IMR-90 (cell line): ENCODE measurements around the gene KANSL3. TPM values are rescaled to one million over a fixed set of nuclear protein-coding genes. Genes with fewer than 3 reads are reported as not detected.

ENCODE experiments used
- ATAC-seq: fragments of 200-7000 bp; cut with Tn5 transposase; 2 replicates; pipeline ENCODE4 v1.9.1; 2020; ENCODE audit warnings: low read depth, mild to moderate bottlenecking, moderate library complexity
- BruUV-seq: library from RNA; stranded (reverse); fragments of 400-500 nt; replicated peaks from 2 replicates; lab custom pipeline; 2021; lab: Mats Ljungman, UMichigan
- CTCF ChIA-PET: fragments of 300-600 bp; formaldehyde crosslinking; extraction: SDS; loops from one replicate; lab custom pipeline; 2021; ENCODE audit warnings: antibody characterized with exemption; lab: Yijun Ruan, JAX
- POLR2A ChIA-PET: fragments of 300-600 bp; sonication (Branson Sonifier 250); formaldehyde crosslinking; loops from one replicate; lab custom pipeline; 2022; ENCODE audit warnings: antibody characterized with exemption; ENCODE audit not compliant: unreplicated experiment; lab: Charles Lee
- DNase-seq: peaks from one replicate; pipeline ENCODE4 v3.0.0; 2013
- H2AFZ ChIP-seq: replicated peaks from 2 replicates; pipeline ENCODE3; 2013; ENCODE audit warnings: low read length, mild to moderate bottlenecking; ENCODE audit not compliant: poor library complexity
- H2AK5ac ChIP-seq: 2 replicates; pipeline ENCODE4 v1.6.1; 2013; ENCODE audit warnings: low read depth, low read length, inconsistent platforms
- H2AK9ac ChIP-seq: replicated peaks from 2 replicates; pipeline ENCODE3; 2013; ENCODE audit warnings: mild to moderate bottlenecking, low read depth, low read length, moderate library complexity; ENCODE audit not compliant: poor library complexity
- H2BK120ac ChIP-seq: 2 replicates; pipeline ENCODE4 v1.6.1; 2013; ENCODE audit warnings: low read depth, low read length, inconsistent platforms
- H2BK15ac ChIP-seq: 3 replicates; pipeline ENCODE4 v1.6.1; 2013; ENCODE audit warnings: low read depth, low read length, inconsistent platforms
- H2BK20ac ChIP-seq: 2 replicates; pipeline ENCODE4 v1.6.1; 2013; ENCODE audit warnings: low read depth, mild to moderate bottlenecking, inconsistent platforms, low read length, moderate library complexity
- H2BK5ac ChIP-seq: 2 replicates; pipeline ENCODE4 v1.6.1; 2013; ENCODE audit warnings: mild to moderate bottlenecking, low read depth, low read length, inconsistent platforms; ENCODE audit not compliant: poor library complexity, severe bottlenecking
- H3K14ac ChIP-seq: replicated peaks from 2 replicates; pipeline ENCODE4 v1.6.1; 2013; ENCODE audit warnings: low read depth, low read length, inconsistent platforms
- H3K18ac ChIP-seq: 2 replicates; pipeline ENCODE4 v1.6.1; 2013; ENCODE audit warnings: low read depth, low read length, control low read depth
- H3K23ac ChIP-seq: 2 replicates; pipeline ENCODE4 v1.6.1; 2013; ENCODE audit warnings: low read depth, low read length, inconsistent platforms
- H3K27ac ChIP-seq: 2 replicates; pipeline ENCODE4 v1.5.1; 2013; ENCODE audit warnings: mild to moderate bottlenecking, control low read depth, low read length; ENCODE audit not compliant: insufficient read depth
- H3K27me3 ChIP-seq: 2 replicates; pipeline ENCODE4 v1.6.1; 2013; ENCODE audit warnings: low read length; ENCODE audit not compliant: control insufficient read depth, insufficient read depth
- H3K36me3 ChIP-seq: 2 replicates; pipeline ENCODE4 v1.6.1; 2013; ENCODE audit warnings: low read length, mixed read lengths; ENCODE audit not compliant: control insufficient read depth, insufficient read depth
- H3K4ac ChIP-seq: 2 replicates; pipeline ENCODE4 v1.6.1; 2013; ENCODE audit warnings: low read depth, low read length, inconsistent platforms
- H3K4me1 ChIP-seq: 2 replicates; pipeline ENCODE4 v1.6.1; 2013; ENCODE audit warnings: low read length, mixed read lengths; ENCODE audit not compliant: control insufficient read depth, insufficient read depth
- H3K4me2 ChIP-seq: 2 replicates; pipeline ENCODE4 v1.6.1; 2013; ENCODE audit warnings: low read depth, mild to moderate bottlenecking, control low read depth, low read length, moderate library complexity
- H3K4me3 ChIP-seq: 2 replicates; pipeline ENCODE4 v1.5.1; 2013; ENCODE audit warnings: low read depth, mild to moderate bottlenecking, control low read depth, low read length, moderate library complexity; ENCODE audit not compliant: insufficient read depth
- H3K56ac ChIP-seq: 2 replicates; pipeline ENCODE4 v1.6.1; 2013; ENCODE audit warnings: low read length, inconsistent platforms; ENCODE audit not compliant: insufficient read depth; ENCODE audit errors: extremely low read depth
- H3K79me1 ChIP-seq, 2 experiments: 2 replicates each; pipeline ENCODE4 v1.6.1; 2013; ENCODE audit warnings: low read length in 2 of 2, inconsistent platforms in 1 of 2, low read depth in 1 of 2
- H3K9ac ChIP-seq: 2 replicates; pipeline ENCODE4 v1.6.1; 2013; ENCODE audit warnings: low read depth, low read length, control low read depth
- H3K9me1 ChIP-seq: 2 replicates; pipeline ENCODE4 v1.6.1; 2013; ENCODE audit warnings: low read length, inconsistent platforms; ENCODE audit not compliant: insufficient read depth
- H3K9me3 ChIP-seq: 2 replicates; pipeline ENCODE4 v1.6.1; 2013; ENCODE audit warnings: low read length; ENCODE audit not compliant: control insufficient read depth, insufficient read depth
- H4K20me1 ChIP-seq: 2 replicates; pipeline ENCODE4 v1.6.1; 2013; ENCODE audit warnings: low read length, inconsistent platforms; ENCODE audit not compliant: insufficient read depth
- H4K5ac ChIP-seq: 2 replicates; pipeline ENCODE4 v1.6.1; 2013; ENCODE audit warnings: mild to moderate bottlenecking, low read depth, low read length, control low read depth
- H4K8ac ChIP-seq, 2 experiments: 2 replicates each; pipeline ENCODE4 v1.6.1; 2013; ENCODE audit warnings: low read depth in 2 of 2, low read length in 2 of 2, control low read depth in 1 of 2, inconsistent platforms in 1 of 2
- H4K91ac ChIP-seq: 2 replicates; pipeline ENCODE4 v1.6.1; 2013; ENCODE audit warnings: low read depth, low read length, inconsistent platforms; ENCODE audit not compliant: insufficient read depth
- BHLHE40 ChIP-seq: fragments of 150-350 bp; IDR thresholded peaks from 2 replicates; pipeline ENCODE4 v1.6.1; 2016; ENCODE audit warnings: mild to moderate bottlenecking, low read depth, low read length
- CEBPB ChIP-seq: IDR thresholded peaks from 2 replicates; pipeline ENCODE4 v1.6.1; 2012; ENCODE audit warnings: low read depth, low read length, improper control_type of control experiment
- CHD1 ChIP-seq: IDR thresholded peaks from 2 replicates; pipeline ENCODE4 v1.6.1; 2012; ENCODE audit warnings: low read depth, low read length, improper control_type of control experiment
- FOS ChIP-seq: fragments of 150-350 bp; IDR thresholded peaks from 2 replicates; pipeline ENCODE4 v1.6.1; 2016; ENCODE audit warnings: low read depth, low read length
- MAFK ChIP-seq: IDR thresholded peaks from 2 replicates; pipeline ENCODE4 v1.6.1; 2012; ENCODE audit warnings: low read depth, low read length, improper control_type of control experiment
- MAZ ChIP-seq: IDR thresholded peaks from 2 replicates; pipeline ENCODE4 v1.6.1; 2012; ENCODE audit warnings: low read depth, mild to moderate bottlenecking, low read length, improper control_type of control experiment, moderate library complexity, borderline replicate concordance
- MXI1 ChIP-seq: IDR thresholded peaks from 2 replicates; pipeline ENCODE4 v1.6.1; 2012; ENCODE audit warnings: low read depth, mild to moderate bottlenecking, low read length, moderate library complexity, borderline replicate concordance
- NFE2L2 ChIP-seq: fragments of 150-350 bp; IDR thresholded peaks from 2 replicates; pipeline ENCODE4 v1.6.1; 2016; ENCODE audit warnings: low read depth, mild to moderate bottlenecking, low read length
- POLR2A ChIP-seq: IDR thresholded peaks from 2 replicates; pipeline ENCODE4 v1.6.1; 2012; ENCODE audit warnings: mild to moderate bottlenecking, low read depth, low read length
- RAD21 ChIP-seq: IDR thresholded peaks from 2 replicates; pipeline ENCODE4 v1.6.1; 2012; ENCODE audit warnings: low read length, improper control_type of control experiment
- RCOR1 ChIP-seq: IDR thresholded peaks from 2 replicates; pipeline ENCODE4 v1.6.1; 2012; ENCODE audit warnings: mild to moderate bottlenecking, low read length, improper control_type of control experiment; ENCODE audit not compliant: insufficient replicate concordance
- RFX5 ChIP-seq: IDR thresholded peaks from 2 replicates; pipeline ENCODE4 v1.8.0; 2012; ENCODE audit warnings: low read depth, mild to moderate bottlenecking, low read length, moderate library complexity
- SMC3 ChIP-seq: fragments of 150-350 bp; IDR thresholded peaks from 2 replicates; pipeline ENCODE4 v1.6.1; 2016; ENCODE audit warnings: low read depth, mild to moderate bottlenecking, antibody characterized with exemption, low read length, moderate library complexity
- WGBS, 2 experiments: methylation state at CpG; one replicate each; pipeline versions ENCODE4 v1.1.5 to v1.1.7; 2013; ENCODE audit warnings: missing lambda C conversion rate in 2 of 2; ENCODE audit not compliant: insufficient read length in 1 of 2; ENCODE audit errors: extremely low coverage in 2 of 2; 5-methylcytosine and 5-hydroxymethylcytosine counted together
- dilution Hi-C: fragments of 300-500 bp; cut with HindIII; formaldehyde crosslinking; loops from one replicate; pipeline ENCODE4 v1.14.3; 2018; ENCODE audit warnings: low sequenced_read_pairs; ENCODE audit not compliant: unreplicated experiment
- in situ Hi-C: fragments of 300-500 bp; cut with MboI; formaldehyde crosslinking; loops from 3 replicates; pipeline ENCODE4 v1.14.3; 2019; ENCODE audit warnings: low sequenced_read_pairs, inconsistent platforms, mixed read lengths
- intact Hi-C: fragments of 100-400 bp; cut with micrococcal nuclease; formaldehyde crosslinking; loops from 2 replicates; pipeline ENCODE4 v1.10.0; 2022
- polyA plus RNA-seq, 3 experiments: library from polyadenylated mRNA; depleted of rRNA; stranded (reverse); fragments of >200 nt; gene quantifications; 2 replicates each; pipeline ENCODE4 v1.2.3, GENCODE V29; 2012; ENCODE audit warnings: low replicate concordance in 1 of 3
- total RNA-seq: library from RNA; depleted of rRNA; stranded (reverse); fragments of >200 nt; gene quantifications from 2 replicates; pipeline ENCODE4 v1.2.3, GENCODE V29; 2012
- TF ChIP-seq, protein P1 (sequence below): fragments of 150-350 bp; IDR thresholded peaks from 2 replicates; pipeline ENCODE4 v1.6.1; 2016; ENCODE audit warnings: low read depth, mild to moderate bottlenecking, low read length, moderate library complexity, borderline replicate concordance
- TF ChIP-seq, protein P2 (sequence below): conservative IDR thresholded peaks from 2 replicates; pipeline ENCODE4 v1.5.1; 2012; ENCODE audit warnings: mild to moderate bottlenecking, low read depth, low read length, improper control_type of control experiment
- TF ChIP-seq, protein P3 (sequence below): fragments of 150-350 bp; IDR thresholded peaks from 2 replicates; pipeline ENCODE4 v1.6.1; 2017; ENCODE audit warnings: mild to moderate bottlenecking, antibody characterized with exemption, low read length, low read depth

KANSL3 gene
- total and polyA plus RNA-seq, 2 of the 4 experiments (the other 2 are of a cell fraction): 22.2 to 26.3 TPM

DNA sequence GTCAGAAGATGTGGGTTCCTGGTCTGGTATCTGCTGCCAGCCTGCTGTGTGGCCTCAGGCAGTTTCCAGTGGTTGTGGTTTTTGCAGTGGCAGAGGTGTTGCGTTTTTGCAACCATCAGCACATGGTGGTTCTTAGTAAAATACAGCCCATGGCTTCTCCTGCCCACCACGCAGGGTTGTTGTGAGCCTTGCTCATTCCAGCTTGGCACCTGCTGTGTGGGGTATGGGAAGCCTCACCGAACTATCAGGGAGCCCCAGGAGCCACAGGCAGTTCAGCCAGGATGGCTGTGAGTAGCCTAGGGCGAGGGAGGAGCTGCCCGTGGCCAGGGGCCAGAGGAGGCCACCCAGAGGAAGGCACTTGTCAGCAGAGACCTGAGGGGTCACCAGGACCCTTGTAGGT lies 91.8 kb downstream of the KANSL3 start:
- no peak overlapping the region for H3K27ac ChIP-seq
- H2AK5ac ChIP-seq: no peak overlapping the region
- peaks cover 24% of the 10 kb centered on the region for H3K36me3 ChIP-seq
- H2AFZ ChIP-seq: no peak overlapping the region
- no peak overlapping the region for H2AK9ac ChIP-seq
- H3K23ac ChIP-seq: no peak overlapping the region
- no peaks in the 10 kb centered on the region for H3K27me3 ChIP-seq
- no peaks in the 10 kb centered on the region for H3K9me3 ChIP-seq
- no peak overlapping the region for H2BK15ac ChIP-seq
- H3K4me1 ChIP-seq: peaks cover 9% of the 10 kb centered on the region; the same call in 1 of the 2 replicates
- H2BK5ac ChIP-seq: no peak overlapping the region
- no peak overlapping the region for H3K56ac ChIP-seq
- no peak overlapping the region for H3K9ac ChIP-seq
- H2BK20ac ChIP-seq: no peak overlapping the region
- H3K79me1 ChIP-seq: peaks cover 20 to 24% of the 10 kb centered on the region in 2 experiments
- dilution Hi-C loops (no loop called here), intact Hi-C loops (no loop called here), in situ Hi-C loops (no loop called here)
- no peak overlapping the region for H4K8ac ChIP-seq
- H3K18ac ChIP-seq: no peak overlapping the region
- CTCF ChIA-PET: no interaction called here
- H2BK120ac ChIP-seq: no peak overlapping the region
- peaks cover 1% of the 10 kb centered on the region; the same call in 1 of the 2 replicates for H3K9me1 ChIP-seq
- WGBS, 2 experiments: 89% methylated on average over 3 of the region's 5 CpGs; no CpG with 5 or more reads in 1 of the 2 experiments
- no peak overlapping the region for H3K4me3 ChIP-seq
- no peak overlapping the region for H4K91ac ChIP-seq
- no peak for TF ChIP-seq MAZ
- TF ChIP-seq SMC3: no peak
- TF ChIP-seq NFE2L2: no peak
- TF ChIP-seq RFX5: no peak
- no peak for TF ChIP-seq BHLHE40
- TF ChIP-seq, protein P1, sequence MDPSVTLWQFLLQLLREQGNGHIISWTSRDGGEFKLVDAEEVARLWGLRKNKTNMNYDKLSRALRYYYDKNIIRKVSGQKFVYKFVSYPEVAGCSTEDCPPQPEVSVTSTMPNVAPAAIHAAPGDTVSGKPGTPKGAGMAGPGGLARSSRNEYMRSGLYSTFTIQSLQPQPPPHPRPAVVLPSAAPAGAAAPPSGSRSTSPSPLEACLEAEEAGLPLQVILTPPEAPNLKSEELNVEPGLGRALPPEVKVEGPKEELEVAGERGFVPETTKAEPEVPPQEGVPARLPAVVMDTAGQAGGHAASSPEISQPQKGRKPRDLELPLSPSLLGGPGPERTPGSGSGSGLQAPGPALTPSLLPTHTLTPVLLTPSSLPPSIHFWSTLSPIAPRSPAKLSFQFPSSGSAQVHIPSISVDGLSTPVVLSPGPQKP: no peak
- TF ChIP-seq, protein P2, sequence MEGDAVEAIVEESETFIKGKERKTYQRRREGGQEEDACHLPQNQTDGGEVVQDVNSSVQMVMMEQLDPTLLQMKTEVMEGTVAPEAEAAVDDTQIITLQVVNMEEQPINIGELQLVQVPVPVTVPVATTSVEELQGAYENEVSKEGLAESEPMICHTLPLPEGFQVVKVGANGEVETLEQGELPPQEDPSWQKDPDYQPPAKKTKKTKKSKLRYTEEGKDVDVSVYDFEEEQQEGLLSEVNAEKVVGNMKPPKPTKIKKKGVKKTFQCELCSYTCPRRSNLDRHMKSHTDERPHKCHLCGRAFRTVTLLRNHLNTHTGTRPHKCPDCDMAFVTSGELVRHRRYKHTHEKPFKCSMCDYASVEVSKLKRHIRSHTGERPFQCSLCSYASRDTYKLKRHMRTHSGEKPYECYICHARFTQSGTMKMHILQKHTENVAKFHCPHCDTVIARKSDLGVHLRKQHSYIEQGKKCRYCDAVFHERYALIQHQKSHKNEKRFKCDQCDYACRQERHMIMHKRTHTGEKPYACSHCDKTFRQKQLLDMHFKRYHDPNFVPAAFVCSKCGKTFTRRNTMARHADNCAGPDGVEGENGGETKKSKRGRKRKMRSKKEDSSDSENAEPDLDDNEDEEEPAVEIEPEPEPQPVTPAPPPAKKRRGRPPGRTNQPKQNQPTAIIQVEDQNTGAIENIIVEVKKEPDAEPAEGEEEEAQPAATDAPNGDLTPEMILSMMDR: no peak
- TF ChIP-seq RCOR1: no peak
- TF ChIP-seq, protein P3, sequence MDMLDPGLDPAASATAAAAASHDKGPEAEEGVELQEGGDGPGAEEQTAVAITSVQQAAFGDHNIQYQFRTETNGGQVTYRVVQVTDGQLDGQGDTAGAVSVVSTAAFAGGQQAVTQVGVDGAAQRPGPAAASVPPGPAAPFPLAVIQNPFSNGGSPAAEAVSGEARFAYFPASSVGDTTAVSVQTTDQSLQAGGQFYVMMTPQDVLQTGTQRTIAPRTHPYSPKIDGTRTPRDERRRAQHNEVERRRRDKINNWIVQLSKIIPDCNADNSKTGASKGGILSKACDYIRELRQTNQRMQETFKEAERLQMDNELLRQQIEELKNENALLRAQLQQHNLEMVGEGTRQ: no peak
- TF ChIP-seq POLR2A: no peak
- no peak for TF ChIP-seq FOS
- TF ChIP-seq MAFK: no peak
- no peak for TF ChIP-seq RAD21
- no peak for TF ChIP-seq CEBPB
- no peak for TF ChIP-seq CHD1
- no peak for TF ChIP-seq MXI1
- ATAC-seq (no peak), DNase-seq (no peak)
- BruUV-seq: no TSS peak
- peaks cover 10% of the 10 kb centered on the region for H4K20me1 ChIP-seq
- H3K14ac ChIP-seq: no peak overlapping the region
- H4K5ac ChIP-seq: no peak overlapping the region
- H3K4me2 ChIP-seq: no peak overlapping the region
- POLR2A ChIA-PET: no interaction called here
- H3K4ac ChIP-seq: no peak overlapping the region
